ENCODE measurements around the gene PDZK1IP1.

The PDZK1IP1 gene

GRCh38 chr1:47189844-47190508 is at the start of gene PDZK1IP1:
PDZK1IP1 (minus strand) TSS chr1:47190036; CDS start chr1:47189932, 104 bp downstream.
- DNase-seq (ENCODE audit: low read depth): peak; percentile 58

DNA sequence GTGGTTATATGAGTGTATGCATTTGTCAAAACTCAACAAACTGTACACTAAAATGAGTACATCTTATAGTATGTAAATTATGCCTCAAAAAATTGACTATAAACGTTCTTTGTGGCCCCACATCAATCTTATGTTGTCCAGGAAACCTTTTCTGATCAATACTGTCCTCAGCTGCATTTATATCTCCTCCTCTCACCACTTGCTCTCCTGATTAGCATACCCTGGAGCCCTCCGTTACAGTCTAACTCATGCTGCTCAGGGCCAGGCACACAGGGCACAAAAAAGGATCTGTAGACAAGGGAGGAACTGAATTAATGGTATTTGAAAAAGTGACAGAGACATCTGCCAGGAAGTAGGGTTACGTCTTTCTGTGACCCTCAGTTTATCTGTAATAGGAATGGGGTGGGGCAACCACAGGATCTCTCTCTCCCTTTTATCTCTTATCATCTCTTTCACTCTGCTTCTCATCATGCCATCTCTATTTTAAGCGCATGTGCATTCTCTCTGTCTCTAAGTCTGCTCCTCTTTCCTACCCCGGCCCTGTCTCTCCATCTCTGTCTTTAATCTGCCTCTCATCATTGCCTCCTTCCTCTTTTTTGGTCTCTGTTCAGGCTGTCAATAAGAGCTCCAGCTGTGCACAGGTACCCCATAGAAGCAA is 49.2 kb upstream of the PDZK1IP1 start:
- no peak for DNase-seq (ENCODE audit: low read depth)

DNA sequence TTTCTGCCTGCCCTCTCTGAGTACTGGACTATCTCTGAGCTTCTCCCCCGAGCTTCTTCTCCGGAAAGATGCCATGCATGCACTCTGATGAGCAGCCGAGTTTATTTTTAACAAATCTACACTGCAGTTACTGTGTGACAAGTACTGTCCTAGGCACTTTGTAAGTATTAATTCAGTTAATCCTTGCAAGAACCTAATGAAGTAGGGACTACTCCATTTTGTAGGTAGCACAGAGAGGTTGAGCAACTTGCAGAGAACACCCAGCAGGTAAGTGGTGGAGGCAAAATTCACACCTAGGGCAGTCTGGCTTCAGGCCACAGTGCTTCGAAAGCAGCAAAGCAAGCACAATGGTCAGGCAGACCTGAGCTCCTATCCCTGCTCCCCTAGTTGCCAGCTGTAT is 46.0 kb upstream of the PDZK1IP1 start:
- DNase-seq (ENCODE audit: low read depth): no peak

DNA sequence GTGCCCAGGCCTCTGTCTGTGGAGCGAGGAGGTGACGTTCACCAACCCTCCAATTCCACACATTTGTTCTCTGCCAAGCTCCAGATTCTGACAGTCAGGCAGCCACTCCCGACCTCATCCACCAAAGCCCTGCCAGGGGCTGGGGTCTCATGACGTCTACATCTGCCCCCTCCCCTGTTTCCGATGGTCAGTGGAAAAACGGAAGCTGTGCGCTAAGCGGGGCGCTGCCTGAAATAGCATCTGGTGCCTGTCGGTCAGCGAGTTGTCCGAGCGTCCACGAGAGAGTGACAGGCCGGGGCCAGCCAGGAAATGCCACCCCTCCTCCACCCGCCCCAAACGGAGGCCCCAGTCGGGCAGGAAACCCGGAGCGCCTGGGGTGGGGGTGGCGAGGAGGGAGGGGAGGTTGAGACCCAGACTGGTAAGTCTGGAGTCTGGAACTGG is 45.4 kb upstream of the PDZK1IP1 start:
- no peak for DNase-seq (ENCODE audit: low read depth)

- no peak for DNase-seq (ENCODE audit: low read depth)
These were observed 43.4 kb upstream of the PDZK1IP1 start for GRCh38 chr1:47233186-47233585.

GRCh38 chr1:47232187-47232874 is 42.5 kb upstream of the PDZK1IP1 start, which contains the start of gene TAL1:
TAL1 (minus strand) TSS chr1:47232225; CDS start chr1:47225888, 6,337 bp downstream.
- DNase-seq (ENCODE audit: low read depth): no peak

GRCh38 chr1:47231301-47232186 is 41.7 kb upstream of the PDZK1IP1 start:
- peak; percentile 8 for DNase-seq (ENCODE audit: low read depth)

- DNase-seq (ENCODE audit: low read depth): no peak
These were observed 41.0 kb upstream of the PDZK1IP1 start for GRCh38 chr1:47230692-47231300.

GRCh38 chr1:47229886-47230691 is 40.3 kb upstream of the PDZK1IP1 start:
- DNase-seq (ENCODE audit: low read depth): no peak

GRCh38 chr1:47229031-47229885 is 39.4 kb upstream of the PDZK1IP1 start:
- no peak for DNase-seq (ENCODE audit: low read depth)

- no peak for DNase-seq (ENCODE audit: low read depth)
These were observed 38.8 kb upstream of the PDZK1IP1 start for GRCh38 chr1:47228644-47229030.

DNA sequence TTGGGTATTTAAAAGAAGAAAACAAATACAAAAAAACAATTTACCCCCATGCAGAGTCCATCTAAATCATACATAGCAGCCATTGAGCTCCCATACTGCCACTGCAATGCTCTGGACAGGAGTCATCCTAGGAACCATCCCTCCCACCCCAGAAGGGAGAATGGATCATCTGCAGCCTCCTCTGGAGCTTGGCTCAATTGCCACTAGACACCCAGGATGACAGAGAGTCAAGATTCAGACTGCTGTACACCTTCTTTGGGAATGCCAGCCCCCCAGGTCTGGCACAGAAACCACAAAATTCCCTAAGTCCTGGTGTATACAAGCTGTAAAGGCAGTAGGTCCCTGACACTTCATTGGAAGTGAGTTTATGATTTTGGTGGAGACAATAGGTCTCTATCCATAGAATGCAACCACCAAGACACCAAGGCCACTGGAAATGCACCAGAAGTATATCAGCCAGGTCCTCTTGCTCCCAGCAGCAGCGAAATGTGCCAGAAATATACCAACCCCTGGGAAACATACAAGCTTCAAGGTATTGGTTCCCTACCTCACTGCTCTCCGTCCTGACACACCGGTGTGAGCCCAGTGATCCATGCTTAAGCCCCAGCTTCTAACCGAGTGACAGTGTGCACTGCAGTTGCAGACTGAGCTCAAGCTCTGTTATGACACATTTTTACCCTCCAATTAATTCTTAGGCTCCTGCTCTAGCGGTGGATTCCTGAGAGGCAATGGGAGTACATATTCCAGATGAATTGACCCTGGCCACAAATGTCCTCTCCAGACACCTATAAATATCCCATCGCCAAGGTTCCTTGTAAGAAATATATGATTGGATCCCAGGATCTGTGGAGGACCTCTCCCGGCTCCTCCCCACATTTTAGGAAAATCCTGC is 37.8 kb upstream of the PDZK1IP1 start:
- DNase-seq (ENCODE audit: low read depth): no peak

- DNase-seq (ENCODE audit: low read depth): no peak
These were observed 37.0 kb upstream of the PDZK1IP1 start for GRCh38 chr1:47226839-47227215.

GRCh38 chr1:47226121-47226838 is 36.4 kb upstream of the PDZK1IP1 start:
- DNase-seq (ENCODE audit: low read depth): no peak

- DNase-seq (ENCODE audit: low read depth): no peak
These were observed 35.7 kb upstream of the PDZK1IP1 start for GRCh38 chr1:47225430-47226100.

GRCh38 chr1:47224676-47225399 is 35.0 kb upstream of the PDZK1IP1 start:
- DNase-seq (ENCODE audit: low read depth): no peak
